GM12892 (cell line): Measurements from ENCODE around the gene TMEM114.

Experiments used
- POLR2A ChIP-seq: IDR thresholded peaks from 2 replicates; pipeline ENCODE4 v1.6.1; 2011; ENCODE audit warnings: low read depth, low read length, control low read depth
- POLR2AphosphoS5 ChIP-seq: IDR thresholded peaks from 2 replicates; pipeline ENCODE4 v1.6.1; 2011; ENCODE audit warnings: low read depth, low read length, control low read depth
- TAF1 ChIP-seq: IDR thresholded peaks from 2 replicates; pipeline ENCODE4 v1.6.1; 2011; ENCODE audit warnings: low read depth, mild to moderate bottlenecking, control low read depth, low read length, borderline replicate concordance

- TF ChIP-seq POLR2AphosphoS5 (no peak), POLR2A (no peak), TAF1 (no peak)
These were observed 32.0 kb upstream of the TMEM114 start for GRCh38 chr16:8622315-8622656.
